Body of pancreas (tissue), 4 donors: ENCODE results near the gene CSF1R. TPM values are rescaled to one million over a fixed set of nuclear protein-coding genes. Genes with fewer than 3 reads are reported as not detected.
"Not testable (repeated sequence)": the region's sequence is repeated elsewhere in the genome, so short reads cannot be mapped to it uniquely, and the experiment has no call there.

Source experiments
- ATAC-seq: fragments of 150-250 bp; one replicate; pipeline ENCODE4 v1.9.1; 2016
- DNase-seq, 4 donors: peaks; one replicate each; pipeline ENCODE4 v3.0.0-alpha.2; 2019
- H3K27ac ChIP-seq, 4 donors: fragments of 200-600 bp; sonication (generic); 1 replicate in 3 of 4; 2 replicates in 1 of 4; pipeline versions ENCODE4 v1.5.1 to v1.6.1; 2016 to 2019; ENCODE audit warnings: mild to moderate bottlenecking in 1 of 4, mixed read lengths in 1 of 4, moderate library complexity in 1 of 4
- H3K27me3 ChIP-seq, 2 donors: fragments of 200-600 bp; sonication (generic); one replicate each; pipeline ENCODE4 v1.6.0; 2016; ENCODE audit warnings: mild to moderate bottlenecking in 1 of 2
- H3K36me3 ChIP-seq, 2 donors: fragments of 200-600 bp; sonication (generic); replicated peaks in 1 of 2; 2 replicates each; pipeline ENCODE4 v1.5.1; 2016; ENCODE audit warnings: low read depth in 2 of 2; ENCODE audit not compliant: insufficient read depth in 1 of 2
- H3K4me1 ChIP-seq: fragments of 200-600 bp; sonication (generic); one replicate; pipeline ENCODE4 v1.6.0; 2016
- H3K4me3 ChIP-seq, 2 donors: fragments of 200-600 bp; sonication (generic); 1 replicate in 1 of 2; 2 replicates in 1 of 2; pipeline ENCODE4 v1.5.1; 2016 to 2019
- H3K9me3 ChIP-seq, 3 donors: fragments of 200-600 bp; sonication (generic); 1 replicate in 2 of 3; 2 replicates in 1 of 3; pipeline ENCODE4 v1.5.1; 2016
- CTCF ChIP-seq, 7 experiments: fragments of 450-650 bp in 4 of 7; fragments of 200-600 bp in 3 of 7; sonication (generic) in 3 of 7; IDR thresholded peaks; one replicate each; pipeline ENCODE4 v1.5.1; 2016 to 2019; ENCODE audit warnings: antibody characterized with exemption in 7 of 7
- POLR2A ChIP-seq, 3 donors: fragments of 450-650 bp; IDR thresholded peaks; one replicate each; pipeline ENCODE4 v1.6.1; 2016; ENCODE audit warnings: antibody characterized with exemption in 3 of 3, mild to moderate bottlenecking in 2 of 3
- WGBS, 2 donors: methylation state at CpG; one replicate each; pipeline ENCODE4 v1.1.5; 2017; 5-methylcytosine and 5-hydroxymethylcytosine counted together
- intact Hi-C: fragments of 100-400 bp; cut with DNase I; formaldehyde crosslinking; loops from one replicate; pipeline ENCODE4 v1.15.1; 2023
- total RNA-seq, 2 donors: library from RNA; depleted of rRNA; stranded (reverse); fragments of >200 nt; gene quantifications; one replicate each; pipeline ENCODE4 v1.1.0, GENCODE V29; 2016

Gene CSF1R
- total RNA-seq, 2 donors from 2014 or later, result 5.3 to 13.5 TPM

GRCh38 chr5:150054569-150054968 is 31.8 kb downstream of the CSF1R start:
- ATAC-seq (no peak), DNase-seq (no peak)
- Histone ChIP-seq H3K4me1 (peaks cover 7% of the 10 kb centered on the region), H3K36me3 (peaks cover 15 to 37% of the 10 kb centered on the region in 2 donors), H3K27me3 (no peaks in the 10 kb centered on the region), H3K4me3 (no peak overlapping the region), H3K27ac (no peak overlapping the region), H3K9me3 (no peaks in the 10 kb centered on the region)
- intact Hi-C loops, result no loop called here
- WGBS, 2 donors, result 98 to 100% methylated on average over 2 of the region's 2 CpGs
- TF ChIP-seq CTCF (IDR thresholded peaks at IDR 0.05), result no peak
- no peak for TF ChIP-seq POLR2A (IDR thresholded peaks at IDR 0.05)

GRCh38 chr5:150053713-150054392 is 32.5 kb downstream of the CSF1R start:
- H3K36me3 ChIP-seq, result peaks cover 16 to 43% of the 10 kb centered on the region in 2 donors
- WGBS, 2 donors, result 93 to 94% methylated on average over 9 to 14 of the region's 14 CpGs
- DNase-seq (no peak), ATAC-seq (no peak)
- no peaks in the 10 kb centered on the region for H3K27me3 ChIP-seq
- H3K27ac ChIP-seq, result no peak overlapping the region
- intact Hi-C loops, result no loop called here
- no peak overlapping the region for H3K4me3 ChIP-seq
- no peaks in the 10 kb centered on the region for H3K9me3 ChIP-seq
- H3K4me1 ChIP-seq, result peaks cover 7% of the 10 kb centered on the region
- no peak for TF ChIP-seq CTCF (IDR thresholded peaks at IDR 0.05)
- no peak for TF ChIP-seq POLR2A (IDR thresholded peaks at IDR 0.05)

- no peak overlapping the region for H3K4me3 ChIP-seq
- intact Hi-C loops, result no loop called here
- no peaks in the 10 kb centered on the region for H3K9me3 ChIP-seq
- TF ChIP-seq POLR2A (IDR thresholded peaks at IDR 0.05), result no peak
- H3K27me3 ChIP-seq, result no peaks in the 10 kb centered on the region
- no peak for ATAC-seq
- DNase-seq, result no peak
- H3K27ac ChIP-seq, result no peak overlapping the region
- peaks cover 16 to 49% of the 10 kb centered on the region in 2 donors for H3K36me3 ChIP-seq
- peaks cover 7% of the 10 kb centered on the region for H3K4me1 ChIP-seq
- WGBS, 2 donors, result 76 to 87% methylated on average over 9 of the region's 9 CpGs
Measured at GRCh38 chr5:150052956-150053712, 33.2 kb downstream of the CSF1R start.

GRCh38 chr5:150052226-150052955 is 34.0 kb downstream of the CSF1R start:
- no peak for ATAC-seq
- TF ChIP-seq POLR2A (IDR thresholded peaks at IDR 0.05), result no peak
- TF ChIP-seq CTCF (IDR thresholded peaks at IDR 0.05), result no peak

GRCh38 chr5:150051657-150052195 is 34.6 kb downstream of the CSF1R start:
- no peak for ATAC-seq
- 85 to 88% methylated on average over 18 of the region's 18 CpGs for WGBS, 2 donors
- TF ChIP-seq CTCF (IDR thresholded peaks at IDR 0.05) (no peak), POLR2A (IDR thresholded peaks at IDR 0.05) (no peak)

More at GRCh38 chr5:150052226-150052955, 34.0 kb downstream of the CSF1R start:
- no peaks in the 10 kb centered on the region for H3K27me3 ChIP-seq
- peaks cover 21 to 55% of the 10 kb centered on the region in 2 donors for H3K36me3 ChIP-seq
- no peak overlapping the region for H3K27ac ChIP-seq
- H3K4me1 ChIP-seq, result peaks cover 7% of the 10 kb centered on the region
- DNase-seq, result no peak
- H3K9me3 ChIP-seq, result no peaks in the 10 kb centered on the region
- intact Hi-C loops, result no loop called here
- 80 to 84% methylated on average over 5 to 6 of the region's 6 CpGs for WGBS, 2 donors
- no peak overlapping the region for H3K4me3 ChIP-seq

GRCh38 chr5:150050172-150050811 is 36.1 kb downstream of the CSF1R start:
- H3K27ac ChIP-seq, H3K27me3 ChIP-seq, H3K9me3 ChIP-seq, ATAC-seq, H3K4me1 ChIP-seq, intact Hi-C loops, DNase-seq, H3K4me3 ChIP-seq: not testable (repeated sequence)
- peaks cover 26 to 61% of the 10 kb centered on the region in 2 donors for H3K36me3 ChIP-seq
- 91 to 97% methylated on average over 10 to 14 of the region's 14 CpGs for WGBS, 2 donors

More at GRCh38 chr5:150051657-150052195, 34.6 kb downstream of the CSF1R start:
- no peak for DNase-seq
- Histone ChIP-seq H3K4me1 (peaks cover 7% of the 10 kb centered on the region), H3K27me3 (no peaks in the 10 kb centered on the region), H3K4me3 (no peak overlapping the region), H3K36me3 (peaks cover 26 to 57% of the 10 kb centered on the region in 2 donors), H3K9me3 (no peaks in the 10 kb centered on the region), H3K27ac (no peak overlapping the region)
- intact Hi-C loops, result no loop called here
